ENCODE data around the gene MIPEP. TPM values are rescaled to one million over a fixed set of nuclear protein-coding genes. Genes with fewer than 3 reads are reported as not detected.

The MIPEP gene
- total RNA-seq, 2 experiments from 2014 or later = 8.6 to 8.8 TPM

- Mint-ChIP-seq H3K27ac (no peak overlapping the region), H3K4me3 (no peak overlapping the region), H3K27me3 (no peaks in the 10 kb centered on the region), H3K36me3 (ENCODE audit: low read depth) (no peaks in the 10 kb centered on the region), H3K4me1 (no peaks in the 10 kb centered on the region), H3K9me3 (no peaks in the 10 kb centered on the region)
- CTCF ChIA-PET = no interaction called here
- POLR2A ChIA-PET = no interaction called here
- DNase-seq = no peak
Measured at GRCh38 chr13:23833733-23834611, 55.2 kb downstream of the MIPEP start.

- no peaks in the 10 kb centered on the region for H3K27me3 Mint-ChIP-seq
- H3K4me3 Mint-ChIP-seq = no peak overlapping the region
Measured at GRCh38 chr13:23828866-23829265, 60.3 kb downstream of the MIPEP start.

GRCh38 chr13:23828086-23828485, 61.1 kb downstream of the MIPEP start:
- H3K4me1 Mint-ChIP-seq = no peaks in the 10 kb centered on the region
- peaks cover 7% of the 10 kb centered on the region for H3K9me3 Mint-ChIP-seq
- no peak overlapping the region for H3K4me3 Mint-ChIP-seq
- POLR2A ChIA-PET = no interaction called here
- no peak for DNase-seq
- H3K27ac Mint-ChIP-seq = no peak overlapping the region
- H3K36me3 Mint-ChIP-seq (ENCODE audit: low read depth) = peaks cover 13% of the 10 kb centered on the region
- no peaks in the 10 kb centered on the region for H3K27me3 Mint-ChIP-seq
- CTCF ChIA-PET = no interaction called here

More at GRCh38 chr13:23828866-23829265, 60.3 kb downstream of the MIPEP start:
- Mint-ChIP-seq H3K27ac (no peak overlapping the region), H3K36me3 (ENCODE audit: low read depth) (peaks cover 13% of the 10 kb centered on the region), H3K9me3 (peaks cover 7% of the 10 kb centered on the region), H3K4me1 (no peaks in the 10 kb centered on the region)
- CTCF ChIA-PET = no interaction called here
- no peak for DNase-seq
- POLR2A ChIA-PET = no interaction called here

- Mint-ChIP-seq H3K27me3 (no peaks in the 10 kb centered on the region), H3K27ac (no peak overlapping the region), H3K4me3 (no peak overlapping the region), H3K4me1 (no peaks in the 10 kb centered on the region), H3K9me3 (peaks cover 11% of the 10 kb centered on the region), H3K36me3 (ENCODE audit: low read depth) (peaks cover 18% of the 10 kb centered on the region)
- ChIA-PET POLR2A (no interaction called here), CTCF (no interaction called here)
- DNase-seq = no peak
Measured at GRCh38 chr13:23825179-23825578, 64.0 kb downstream of the MIPEP start.

- DNase-seq = no peak
- H3K4me1 Mint-ChIP-seq = no peaks in the 10 kb centered on the region
- H3K4me3 Mint-ChIP-seq = no peak overlapping the region
- POLR2A ChIA-PET = no interaction called here
- H3K27me3 Mint-ChIP-seq = no peaks in the 10 kb centered on the region
- no peak overlapping the region for H3K27ac Mint-ChIP-seq
- CTCF ChIA-PET = no interaction called here
- peaks cover 18% of the 10 kb centered on the region for H3K36me3 Mint-ChIP-seq (ENCODE audit: low read depth)
- H3K9me3 Mint-ChIP-seq = peaks cover 11% of the 10 kb centered on the region
Measured at GRCh38 chr13:23824371-23824770, 64.8 kb downstream of the MIPEP start.

- H3K4me1 Mint-ChIP-seq = peaks cover 1% of the 10 kb centered on the region
- no peaks in the 10 kb centered on the region for H3K27me3 Mint-ChIP-seq
- peaks cover 18% of the 10 kb centered on the region for H3K36me3 Mint-ChIP-seq (ENCODE audit: low read depth)
- ChIA-PET CTCF (no interaction called here), POLR2A (no interaction called here)
- H3K9me3 Mint-ChIP-seq = peaks cover 11% of the 10 kb centered on the region
- H3K27ac Mint-ChIP-seq = no peak overlapping the region
- DNase-seq = no peak
- no peak overlapping the region for H3K4me3 Mint-ChIP-seq
Measured at GRCh38 chr13:23822252-23822824, 66.9 kb downstream of the MIPEP start.

- ChIA-PET CTCF (no interaction called here), POLR2A (no interaction called here)
- Mint-ChIP-seq H3K4me1 (peaks cover 1% of the 10 kb centered on the region), H3K27ac (no peak overlapping the region), H3K36me3 (ENCODE audit: low read depth) (peaks cover 16% of the 10 kb centered on the region), H3K27me3 (no peaks in the 10 kb centered on the region), H3K9me3 (peaks cover 11% of the 10 kb centered on the region), H3K4me3 (no peak overlapping the region)
- DNase-seq = no peak
Measured at GRCh38 chr13:23820530-23820929, 68.7 kb downstream of the MIPEP start.

GRCh38 chr13:23817830-23818229, 71.4 kb downstream of the MIPEP start:
- Mint-ChIP-seq H3K9me3 (peaks cover 4% of the 10 kb centered on the region), H3K4me3 (no peak overlapping the region), H3K27ac (no peak overlapping the region), H3K27me3 (no peaks in the 10 kb centered on the region), H3K4me1 (peaks cover 1% of the 10 kb centered on the region), H3K36me3 (ENCODE audit: low read depth) (peaks cover 3% of the 10 kb centered on the region)
- no peak for DNase-seq
- ChIA-PET POLR2A (no interaction called here), CTCF (no interaction called here)

- peaks cover 2% of the 10 kb centered on the region for H3K9me3 Mint-ChIP-seq
- CTCF ChIA-PET = no interaction called here
- DNase-seq = no peak
- peaks cover 1% of the 10 kb centered on the region for H3K4me1 Mint-ChIP-seq
- H3K4me3 Mint-ChIP-seq = no peak overlapping the region
- H3K36me3 Mint-ChIP-seq (ENCODE audit: low read depth) = no peaks in the 10 kb centered on the region
- no peaks in the 10 kb centered on the region for H3K27me3 Mint-ChIP-seq
- POLR2A ChIA-PET = no interaction called here
- H3K27ac Mint-ChIP-seq = no peak overlapping the region
Measured at GRCh38 chr13:23817136-23817535, 72.1 kb downstream of the MIPEP start.

GRCh38 chr13:23813635-23814034, 75.6 kb downstream of the MIPEP start:
- CTCF ChIA-PET = no interaction called here
- DNase-seq = no peak
- Mint-ChIP-seq H3K27ac (no peak overlapping the region), H3K9me3 (no peaks in the 10 kb centered on the region), H3K4me1 (peaks cover 1% of the 10 kb centered on the region), H3K4me3 (no peak overlapping the region), H3K27me3 (no peaks in the 10 kb centered on the region), H3K36me3 (ENCODE audit: low read depth) (no peaks in the 10 kb centered on the region)
- POLR2A ChIA-PET = no interaction called here

- Mint-ChIP-seq H3K4me1 (no peaks in the 10 kb centered on the region), H3K4me3 (no peak overlapping the region), H3K36me3 (ENCODE audit: low read depth) (no peaks in the 10 kb centered on the region), H3K27me3 (no peaks in the 10 kb centered on the region), H3K9me3 (no peaks in the 10 kb centered on the region), H3K27ac (no peak overlapping the region)
- ChIA-PET POLR2A (no interaction called here), CTCF (interaction anchor here (0.9 to 1.3 kb wide), 2 partner anchors 47 to 58 kb away, joined by 3 read pairs; no protein-coding TSS in a partner anchor)
- no peak for DNase-seq
Measured at GRCh38 chr13:23811366-23812062, 77.7 kb downstream of the MIPEP start.

GRCh38 chr13:23810685-23811240, 78.4 kb downstream of the MIPEP start:
- ChIA-PET POLR2A (no interaction called here), CTCF (interaction anchor here (0.9 kb wide), 1 partner anchor 47 kb away, joined by 3 read pairs; no protein-coding TSS in a partner anchor)
- Mint-ChIP-seq H3K36me3 (ENCODE audit: low read depth) (no peaks in the 10 kb centered on the region), H3K27me3 (no peaks in the 10 kb centered on the region), H3K4me3 (no peak overlapping the region), H3K27ac (no peak overlapping the region), H3K4me1 (no peaks in the 10 kb centered on the region), H3K9me3 (no peaks in the 10 kb centered on the region)
- DNase-seq = no peak

GRCh38 chr13:23808803-23809202, 80.4 kb downstream of the MIPEP start:
- Mint-ChIP-seq H3K36me3 (ENCODE audit: low read depth) (peaks cover 4% of the 10 kb centered on the region), H3K4me3 (no peak overlapping the region), H3K4me1 (no peaks in the 10 kb centered on the region), H3K27me3 (no peaks in the 10 kb centered on the region), H3K9me3 (no peaks in the 10 kb centered on the region), H3K27ac (no peak overlapping the region)
- ChIA-PET CTCF (no interaction called here), POLR2A (no interaction called here)
- no peak for DNase-seq
